ENCODE data around the gene DFFB. TPM values are rescaled to one million over a fixed set of nuclear protein-coding genes. Genes with fewer than 3 reads are reported as not detected.

The DFFB gene
- total RNA-seq, 1 donor from 2014 or later: 45.4 TPM

GRCh38 chr1:3820316-3820715 lies 37.0 kb upstream of the DFFB start:
- no peak for DNase-seq (ENCODE audit: low spot score in 2 of 2)
- TF ChIP-seq CTCF (IDR thresholded peaks at IDR 0.05): no peak
- no peaks in the 10 kb centered on the region for H3K9me3 ChIP-seq
- no peak overlapping the region for H3K4me3 ChIP-seq
- intact Hi-C loops (cut with DNase I): no loop called here
- no peaks in the 10 kb centered on the region for H3K4me1 ChIP-seq
- H3K36me3 ChIP-seq: peaks cover 50 to 82% of the 10 kb centered on the region in 2 donors
- H3K27ac ChIP-seq: no peak overlapping the region
- no peaks in the 10 kb centered on the region for H3K27me3 ChIP-seq

DNA sequence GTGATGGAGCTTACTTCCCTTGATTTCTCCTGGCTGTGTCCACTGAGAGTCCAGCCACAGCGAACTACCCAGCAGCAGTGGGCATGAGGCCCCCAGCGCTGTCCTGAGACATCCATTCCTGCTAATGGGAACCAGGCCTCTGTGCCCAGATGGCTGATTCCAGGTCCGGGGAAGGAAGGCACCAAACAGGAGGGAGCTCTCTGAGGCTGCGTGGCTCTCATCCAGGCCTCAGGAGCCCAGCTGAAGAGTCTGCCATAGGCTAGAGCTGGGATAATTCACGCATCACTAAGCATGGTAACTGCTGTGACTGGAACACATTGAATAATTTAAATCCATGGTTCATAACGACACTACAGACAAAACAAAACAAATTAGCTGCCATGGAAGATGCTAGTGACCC lies 36.3 kb upstream of the DFFB start:
- Histone ChIP-seq H3K4me1 (no peaks in the 10 kb centered on the region), H3K36me3 (peaks cover 50 to 82% of the 10 kb centered on the region in 2 donors), H3K9me3 (no peaks in the 10 kb centered on the region), H3K27ac (no peak overlapping the region), H3K27me3 (no peaks in the 10 kb centered on the region), H3K4me3 (no peak overlapping the region)
- intact Hi-C loops (cut with DNase I): no loop called here
- DNase-seq (ENCODE audit: low spot score in 2 of 2): no peak
- no peak for TF ChIP-seq CTCF (IDR thresholded peaks at IDR 0.05)

DNA sequence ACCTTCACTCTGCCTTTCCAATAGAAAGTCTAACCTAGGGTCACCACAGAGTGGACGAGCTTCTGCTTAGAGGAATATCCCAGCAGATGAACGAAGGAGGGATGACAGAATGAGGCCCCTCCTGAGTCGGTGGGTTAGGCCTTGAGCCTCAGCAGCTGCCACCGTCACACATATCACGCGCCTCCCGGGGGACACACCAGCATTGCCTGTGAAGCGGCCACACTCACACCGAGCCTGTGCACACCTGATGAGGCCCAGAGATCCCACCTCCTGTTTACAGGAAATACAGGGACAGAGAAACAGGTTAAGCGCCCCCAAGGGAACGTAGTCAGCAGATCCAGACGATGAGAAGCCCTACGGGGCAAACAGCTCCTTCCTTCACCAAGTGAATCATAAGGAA lies 35.8 kb upstream of the DFFB start:
- Histone ChIP-seq H3K27me3 (no peaks in the 10 kb centered on the region), H3K9me3 (no peaks in the 10 kb centered on the region), H3K36me3 (peaks cover 50 to 83% of the 10 kb centered on the region in 2 donors), H3K4me3 (no peak overlapping the region), H3K4me1 (no peaks in the 10 kb centered on the region), H3K27ac (no peak overlapping the region)
- no peak for TF ChIP-seq CTCF (IDR thresholded peaks at IDR 0.05)
- no peak for DNase-seq (ENCODE audit: low spot score in 2 of 2)
- intact Hi-C loops (cut with DNase I): no loop called here

- H3K4me3 ChIP-seq: no peak overlapping the region
- H3K27ac ChIP-seq: no peak overlapping the region
- no peaks in the 10 kb centered on the region for H3K4me1 ChIP-seq
- H3K9me3 ChIP-seq: no peaks in the 10 kb centered on the region
- intact Hi-C loops (cut with DNase I): no loop called here
- no peak for TF ChIP-seq CTCF (IDR thresholded peaks at IDR 0.05)
- no peaks in the 10 kb centered on the region for H3K27me3 ChIP-seq
- peaks cover 53 to 82% of the 10 kb centered on the region in 2 donors for H3K36me3 ChIP-seq
- no peak for DNase-seq (ENCODE audit: low spot score in 2 of 2)
Observed at GRCh38 chr1:3821908-3822307, 35.4 kb upstream of the DFFB start.

DNA sequence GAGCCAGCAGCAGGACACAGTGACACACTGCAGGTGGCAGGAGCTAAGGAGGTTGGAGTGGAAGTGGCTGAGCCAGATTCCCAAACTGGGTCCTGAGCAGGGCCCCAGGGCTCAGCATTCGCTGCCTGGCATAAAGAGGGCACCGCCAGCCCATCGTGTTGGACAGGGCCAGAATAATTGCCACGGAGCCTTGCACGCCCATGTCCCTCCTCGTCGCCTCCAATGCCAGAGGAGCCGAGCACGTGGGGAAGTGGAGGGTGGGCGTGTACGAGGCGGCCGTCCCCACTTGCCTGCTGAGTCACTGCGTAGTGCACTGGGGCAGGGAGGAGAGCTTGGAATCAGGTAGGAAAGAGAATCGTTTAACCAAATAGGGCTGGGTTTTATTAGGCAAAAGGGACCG lies 34.9 kb upstream of the DFFB start:
- no peak overlapping the region for H3K4me3 ChIP-seq
- no peak for TF ChIP-seq CTCF (IDR thresholded peaks at IDR 0.05)
- intact Hi-C loops (cut with DNase I): no loop called here
- no peaks in the 10 kb centered on the region for H3K4me1 ChIP-seq
- no peak for DNase-seq (ENCODE audit: low spot score in 2 of 2)
- no peaks in the 10 kb centered on the region for H3K27me3 ChIP-seq
- no peak overlapping the region for H3K27ac ChIP-seq
- peaks cover 57 to 84% of the 10 kb centered on the region in 2 donors for H3K36me3 ChIP-seq
- H3K9me3 ChIP-seq: no peaks in the 10 kb centered on the region

DNA sequence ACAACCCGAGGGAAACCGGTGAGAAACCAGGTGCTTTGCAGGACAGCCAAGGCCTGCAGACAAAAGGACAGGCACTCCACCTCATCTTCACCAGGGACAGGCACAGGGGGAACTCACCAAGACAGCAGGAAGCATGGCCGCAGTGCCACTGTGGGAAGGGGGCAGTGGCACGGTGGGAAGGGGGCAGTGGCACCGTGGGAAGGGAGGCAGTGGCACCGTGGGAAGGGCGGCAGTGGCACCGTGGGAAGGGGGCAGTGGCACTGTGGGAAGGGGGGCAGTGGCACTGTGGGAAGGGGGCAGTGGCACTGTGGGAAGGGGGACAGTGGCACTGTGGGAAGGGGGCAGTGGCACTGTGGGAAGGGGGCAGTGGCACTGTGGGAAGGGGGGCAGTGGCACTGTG lies 32.6 kb upstream of the DFFB start:
- no peaks in the 10 kb centered on the region for H3K27me3 ChIP-seq
- DNase-seq (ENCODE audit: low spot score in 2 of 2): no peak
- intact Hi-C loops (cut with DNase I): no loop called here
- no peaks in the 10 kb centered on the region for H3K9me3 ChIP-seq
- no peaks in the 10 kb centered on the region for H3K4me1 ChIP-seq
- H3K27ac ChIP-seq: no peak overlapping the region
- H3K4me3 ChIP-seq: no peak overlapping the region
- peaks cover 75 to 95% of the 10 kb centered on the region in 2 donors for H3K36me3 ChIP-seq
- no peak for TF ChIP-seq CTCF (IDR thresholded peaks at IDR 0.05)
